Medulla oblongata (tissue), 1 donor: ENCODE data around the gene EXOC6B.

Experiments
- DNase-seq: peaks from one replicate; pipeline ENCODE4 v3.0.0-alpha.2; 2015; ENCODE audit errors: extremely low spot score

The EXOC6B gene

DNA sequence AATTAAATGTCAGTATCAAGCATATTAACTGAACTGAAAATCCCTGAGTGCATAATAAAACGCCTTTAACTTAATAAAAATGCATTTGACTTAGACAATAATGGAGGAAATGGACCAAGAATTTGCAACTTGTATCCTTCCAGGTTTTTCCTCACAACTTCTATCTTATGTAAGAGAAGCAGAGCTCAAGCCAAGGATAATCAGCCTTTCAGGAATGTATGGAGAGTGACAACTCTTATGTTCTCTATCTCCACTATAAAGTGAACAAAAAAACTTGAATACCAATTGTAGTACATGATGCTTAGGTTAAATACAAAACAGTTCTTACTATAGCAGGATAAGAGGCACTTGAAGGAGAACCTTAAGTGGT lies 613.4 kb downstream of the EXOC6B start:
- DNase-seq: no peak

DNA sequence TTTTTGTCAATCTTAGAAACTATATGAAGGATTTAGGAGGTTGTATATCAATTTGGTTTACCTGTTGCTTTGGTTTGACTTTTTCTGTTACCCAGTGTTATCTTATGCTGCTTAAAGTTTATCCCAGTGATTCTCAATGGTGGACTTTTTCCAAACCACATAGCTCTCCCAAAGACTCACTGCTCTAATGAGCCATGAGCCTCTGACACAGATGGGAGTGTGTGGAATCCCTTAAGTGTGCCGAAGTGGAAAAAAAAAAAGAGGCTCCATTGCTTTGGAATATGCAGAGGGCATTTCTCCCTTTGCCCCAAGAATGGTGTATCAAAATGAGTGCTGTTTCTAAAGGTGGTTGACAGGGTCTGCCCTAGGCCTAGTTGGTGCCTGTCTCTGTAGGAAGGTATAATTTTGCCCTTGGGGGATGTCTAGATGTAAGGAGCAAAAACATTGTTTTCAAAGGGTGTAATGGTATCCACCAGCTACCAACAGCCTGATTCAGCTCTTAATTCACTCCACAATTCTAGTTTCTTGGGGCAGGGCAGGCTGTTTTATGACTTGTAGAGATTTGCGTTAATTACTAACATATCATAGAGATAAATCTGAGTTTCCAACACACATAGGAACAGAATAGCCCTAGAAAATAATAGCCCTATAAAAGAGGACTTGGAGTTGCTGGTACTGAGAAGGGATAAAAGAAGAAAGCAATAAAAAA lies 613.9 kb downstream of the EXOC6B start:
- no peak for DNase-seq

DNA sequence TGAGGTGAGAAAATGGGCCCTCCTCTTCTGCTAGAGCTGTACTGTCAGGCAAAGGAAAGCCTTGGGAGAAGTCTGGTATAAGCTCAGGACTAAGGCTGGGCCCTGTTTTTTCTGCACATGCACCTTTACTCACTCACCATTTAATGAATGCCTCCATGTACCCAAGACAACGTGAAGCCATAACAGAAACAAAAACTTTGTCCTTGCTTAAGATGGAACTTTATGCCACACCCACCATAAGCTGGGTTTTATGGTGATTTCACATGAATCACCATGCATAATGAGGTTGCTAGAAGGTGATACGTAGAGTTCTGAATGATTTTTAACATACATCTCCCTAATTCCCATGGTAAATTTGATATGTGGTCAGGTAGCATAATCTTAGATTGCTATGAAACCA lies 614.5 kb downstream of the EXOC6B start:
- DNase-seq: no peak

DNA sequence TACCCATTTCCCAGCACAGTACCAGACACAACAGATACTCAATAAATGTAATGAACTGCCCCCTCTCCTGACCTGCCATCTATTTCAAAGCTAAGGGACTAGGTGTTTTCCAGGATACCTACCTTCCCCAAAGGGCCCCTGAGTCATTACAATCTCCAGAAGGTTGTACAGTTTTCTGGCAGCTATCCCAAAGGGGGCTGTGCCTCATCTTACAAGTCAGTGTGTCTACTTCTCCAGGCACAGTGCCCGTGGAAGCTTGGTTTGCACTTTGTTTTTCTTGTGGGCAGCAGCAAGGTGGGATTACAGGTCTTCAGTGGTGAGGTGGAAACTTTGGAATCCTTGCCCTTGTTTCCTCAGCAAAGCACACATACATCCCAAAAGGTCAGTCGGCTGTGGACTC lies 615.4 kb downstream of the EXOC6B start:
- DNase-seq: no peak

DNA sequence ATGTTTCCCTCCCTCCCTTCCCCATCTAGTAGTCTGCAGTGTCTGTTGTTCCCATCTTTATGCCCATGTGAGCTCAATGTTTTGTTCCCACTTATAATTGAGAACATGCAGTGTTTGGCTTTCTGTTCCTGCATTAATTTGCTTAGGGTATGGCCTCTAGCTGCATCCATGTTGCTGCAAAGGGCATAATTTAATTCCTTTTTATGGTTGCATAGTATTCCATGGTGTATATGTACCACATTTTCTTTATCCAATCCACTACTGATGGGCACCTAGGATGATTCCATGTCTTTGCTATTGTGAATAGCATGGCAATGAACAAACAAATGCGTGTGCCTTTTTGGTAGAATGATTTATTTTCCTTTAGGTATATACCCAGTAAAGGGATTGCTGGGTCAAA lies 617.6 kb downstream of the EXOC6B start:
- DNase-seq: no peak

DNA sequence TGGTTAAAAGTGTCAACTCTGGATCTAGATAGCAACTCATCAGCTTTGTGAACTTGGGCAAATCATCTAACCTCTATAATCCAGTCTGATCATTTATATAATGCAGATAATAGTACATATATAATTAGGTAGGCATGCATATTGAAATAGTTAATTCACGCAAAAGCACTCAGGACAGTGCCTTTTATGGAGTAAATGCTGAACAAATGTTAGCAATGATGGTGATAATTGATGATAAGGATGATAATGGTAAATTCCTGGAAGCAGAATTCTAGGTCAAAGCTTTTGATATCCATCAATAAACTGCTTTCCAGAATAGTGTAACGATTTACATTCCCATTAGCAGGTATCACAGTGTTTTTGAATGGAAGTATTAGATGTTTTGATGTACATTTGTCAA lies 618.5 kb downstream of the EXOC6B start:
- no peak for DNase-seq

DNA sequence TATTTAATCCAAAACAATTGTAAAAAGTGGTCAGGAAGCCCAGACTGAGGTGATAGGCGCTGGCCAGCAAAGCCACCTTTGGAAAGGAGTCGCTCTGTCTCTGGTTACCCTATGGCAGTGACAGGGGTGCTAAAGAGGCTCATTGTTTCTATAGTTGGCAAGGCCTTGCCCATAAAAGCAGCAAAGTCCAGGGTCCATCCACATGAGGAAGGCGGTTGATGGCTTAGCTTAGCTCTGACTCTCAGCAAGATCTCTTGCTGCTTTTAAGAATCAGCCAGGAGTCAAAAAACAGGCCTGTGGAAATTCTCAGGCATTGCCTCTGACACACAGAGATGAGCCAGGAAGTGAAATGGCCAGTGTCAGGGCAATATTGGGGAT lies 620.3 kb downstream of the EXOC6B start:
- DNase-seq: peak; percentile 29

DNA sequence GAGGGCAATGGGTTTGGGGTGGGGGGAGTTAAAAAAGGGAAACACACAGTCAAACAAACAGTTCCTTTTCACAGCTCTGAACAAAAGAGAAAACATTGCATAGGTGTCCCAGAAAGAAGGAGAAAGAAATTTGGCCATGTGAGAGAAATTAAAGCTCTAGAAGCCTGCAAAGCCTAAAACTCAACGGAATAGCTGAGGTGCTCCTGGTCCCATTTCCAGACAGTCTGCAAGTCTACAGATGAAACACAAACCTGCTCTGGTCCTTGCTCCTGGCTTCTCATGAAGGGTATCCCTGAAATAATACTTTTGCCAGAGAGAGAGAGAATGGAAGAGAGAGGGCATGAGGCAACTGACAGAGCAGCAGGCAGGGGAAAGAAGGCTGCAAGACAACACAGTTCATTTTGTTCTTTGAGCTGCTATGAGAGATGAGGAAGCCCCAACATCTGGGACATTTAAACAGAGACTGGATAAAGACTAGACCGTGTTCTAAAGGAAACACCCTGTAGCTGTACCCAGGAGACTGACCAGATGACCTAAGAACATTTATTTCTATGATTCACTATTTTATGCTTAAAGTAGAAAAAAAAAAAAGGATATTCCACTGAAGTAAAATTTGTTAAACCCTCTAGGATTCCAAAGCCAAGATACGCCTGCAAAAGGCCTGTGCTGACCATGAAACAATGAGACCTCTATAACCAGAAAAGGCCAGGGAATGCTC lies 620.9 kb downstream of the EXOC6B start:
- peak; percentile 35 for DNase-seq

DNA sequence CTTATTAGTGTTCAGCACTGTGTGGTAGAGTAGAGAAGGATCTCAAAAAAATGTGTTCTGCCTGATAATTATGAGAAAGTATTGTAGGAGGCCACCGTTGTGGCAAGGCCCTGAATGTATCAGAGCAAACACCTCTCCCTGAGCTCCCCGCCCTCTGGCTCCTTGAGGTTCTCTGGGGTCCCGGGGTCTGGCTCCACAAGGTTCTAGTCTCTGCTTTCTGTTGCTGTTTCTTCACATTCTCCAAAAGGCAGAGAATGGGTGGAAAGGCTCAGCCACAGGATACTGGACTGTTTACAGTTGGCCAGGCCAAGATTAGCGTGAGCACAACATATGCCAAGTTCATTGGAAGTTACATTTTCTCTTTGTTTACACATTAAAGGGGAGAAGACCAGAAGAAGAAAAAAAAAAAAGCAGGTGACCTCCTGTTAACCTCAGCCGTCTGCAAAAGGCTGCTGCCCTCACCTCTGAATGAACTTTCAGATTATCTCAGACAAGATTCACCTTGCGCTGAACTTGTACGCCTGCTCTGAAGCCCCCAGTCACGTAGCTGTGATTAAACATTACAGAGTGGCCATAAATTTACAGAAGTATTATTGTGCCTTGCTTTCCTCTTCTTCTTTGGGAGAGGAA lies 621.6 kb downstream of the EXOC6B start:
- DNase-seq: no peak

DNA sequence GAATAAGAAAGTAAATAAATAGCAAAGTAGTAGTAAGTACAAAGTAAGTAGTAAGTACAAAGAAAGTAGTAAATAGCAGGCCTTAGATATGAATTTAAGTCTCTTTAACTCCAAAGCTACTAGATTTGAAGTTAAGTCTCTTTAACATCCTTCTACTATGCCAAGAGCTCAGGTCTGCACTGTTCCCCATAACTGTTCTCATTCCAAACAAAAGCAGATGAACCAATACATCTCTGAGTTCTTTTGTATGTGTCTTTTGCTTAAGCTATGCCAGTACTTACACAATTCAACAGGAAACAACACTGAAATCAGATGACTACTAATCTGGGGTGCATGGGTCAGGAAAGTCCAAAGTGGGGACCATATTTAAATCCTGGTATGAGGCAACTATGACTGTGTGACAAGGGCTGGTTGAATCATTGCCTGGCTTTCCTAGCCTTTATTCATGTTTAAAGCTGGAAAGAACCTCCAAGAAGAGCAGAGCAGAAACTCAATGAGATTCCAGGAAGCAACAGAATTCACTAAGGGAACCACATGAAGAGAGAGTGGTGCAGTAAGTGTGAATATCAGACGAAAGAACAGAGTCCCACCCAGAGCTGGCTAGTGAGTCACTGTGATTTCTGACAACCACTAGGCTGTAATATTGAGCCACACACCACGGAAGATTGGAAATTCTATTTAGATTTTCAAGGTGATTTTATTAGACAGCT lies 627.1 kb downstream of the EXOC6B start:
- peak; percentile 59 for DNase-seq

DNA sequence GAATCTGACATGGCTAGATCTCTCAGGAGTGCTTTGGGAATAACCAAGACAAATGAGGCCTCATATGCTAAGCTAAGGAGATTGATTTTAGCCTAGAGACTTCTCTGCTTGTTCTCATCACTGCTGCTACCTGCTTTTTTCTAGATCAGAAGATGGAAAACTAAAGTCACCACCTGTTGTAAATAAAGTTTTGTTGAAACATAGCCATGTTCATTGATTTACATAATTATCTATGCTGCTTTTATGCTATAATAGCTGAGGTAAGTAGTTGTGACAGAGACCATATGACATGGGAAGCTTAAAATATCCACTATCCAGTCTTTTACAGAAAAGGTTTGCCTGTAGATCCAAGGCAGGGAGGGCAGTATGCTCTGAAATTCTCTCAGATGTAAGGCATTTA lies 632.1 kb downstream of the EXOC6B start:
- DNase-seq: no peak

DNA sequence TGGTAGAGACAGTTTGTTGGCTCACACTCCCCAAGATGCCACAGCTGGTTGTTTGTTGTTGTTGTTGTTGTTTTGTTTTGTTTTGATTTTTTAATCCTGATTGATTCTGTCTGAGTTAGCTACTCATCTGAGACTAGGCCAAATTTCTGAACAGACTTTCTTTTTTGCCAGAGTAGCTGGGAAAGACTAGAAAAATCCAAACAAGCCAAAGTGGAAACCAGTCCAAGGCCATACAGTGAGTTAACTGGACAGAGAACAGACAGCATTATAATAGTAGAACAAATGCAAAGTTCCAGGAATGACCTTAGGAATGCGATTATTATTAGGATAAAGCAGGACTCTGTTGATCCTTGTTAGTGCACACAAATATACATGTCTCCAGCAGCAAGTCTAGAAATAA lies 634.4 kb downstream of the EXOC6B start:
- no peak for DNase-seq

DNA sequence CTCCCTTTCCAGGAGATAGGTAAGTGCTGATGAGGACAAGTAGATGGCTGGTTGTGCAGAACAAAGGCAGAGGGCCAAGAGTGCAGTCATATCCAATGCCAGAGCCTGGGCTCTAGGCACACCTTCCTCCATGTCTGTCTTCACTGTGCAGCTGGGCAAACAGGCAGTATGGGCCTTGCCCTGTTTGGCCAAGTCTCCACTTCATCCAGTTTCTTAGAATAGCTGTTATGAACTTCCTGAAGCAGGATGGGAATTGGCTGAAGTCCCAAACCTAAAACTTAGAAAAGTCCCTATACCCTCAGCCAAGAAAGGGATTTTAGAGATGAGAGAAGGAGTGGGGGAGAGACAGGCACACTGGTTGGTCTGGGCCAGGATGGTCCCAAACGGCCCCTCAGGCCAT lies 640.6 kb downstream of the EXOC6B start:
- DNase-seq: no peak

DNA sequence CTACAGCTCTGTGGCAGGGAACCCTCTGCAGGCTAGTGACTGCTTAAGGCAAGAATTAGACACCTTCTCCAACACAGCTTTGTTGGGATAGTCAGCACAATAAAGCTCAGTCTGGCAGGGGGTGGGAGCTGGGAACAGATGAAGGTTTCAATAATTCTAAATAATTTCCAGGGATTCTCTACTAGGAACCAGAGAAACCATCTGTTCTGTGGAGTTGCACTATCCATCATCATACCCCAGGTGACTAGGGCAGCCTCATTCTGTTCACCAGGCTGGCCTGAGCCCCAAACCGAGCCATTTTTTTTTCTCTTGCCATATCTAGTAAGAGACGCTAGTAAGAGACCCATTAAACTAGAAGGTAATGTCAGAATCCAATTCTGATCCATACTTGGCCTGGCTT lies 642.4 kb downstream of the EXOC6B start:
- no peak for DNase-seq

DNA sequence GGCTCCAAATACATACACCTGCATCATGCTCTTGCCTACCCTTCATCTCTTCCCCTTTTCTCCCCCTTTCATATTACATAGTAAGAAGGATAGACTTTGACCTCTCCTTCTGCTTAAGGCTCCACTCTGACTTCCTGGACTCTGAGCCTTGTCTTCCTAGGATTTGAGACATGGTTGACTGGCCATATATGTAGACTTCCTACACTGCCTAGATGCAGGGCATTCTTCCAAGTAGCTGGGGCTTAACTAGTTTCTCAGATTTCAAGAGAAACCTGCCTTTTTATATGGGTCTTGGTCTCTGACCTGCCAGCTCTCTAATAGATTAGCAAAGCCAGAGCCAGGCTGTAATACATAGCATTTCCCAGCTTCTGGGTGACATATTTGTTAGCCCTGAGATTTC lies 642.8 kb downstream of the EXOC6B start:
- DNase-seq: no peak

DNA sequence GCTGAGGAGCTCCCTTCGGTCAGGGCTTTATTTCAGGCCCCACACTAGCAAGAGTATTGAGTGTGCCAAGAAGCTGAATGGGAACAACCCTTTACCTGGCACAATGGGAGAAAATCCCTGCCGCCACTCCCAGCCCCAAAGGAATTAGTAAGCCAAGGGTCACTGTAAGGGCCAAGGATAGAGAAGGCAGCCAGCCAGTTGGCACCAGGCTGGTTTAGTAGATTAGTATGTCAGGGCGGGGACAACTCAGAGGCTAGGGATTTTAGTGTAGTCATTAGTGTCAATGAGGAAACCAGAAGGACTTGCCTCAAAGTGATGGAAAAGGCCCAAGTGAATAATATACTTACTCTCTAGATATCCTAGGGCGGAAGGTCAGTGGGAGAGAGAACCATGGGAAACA lies 643.3 kb downstream of the EXOC6B start:
- DNase-seq: no peak

DNA sequence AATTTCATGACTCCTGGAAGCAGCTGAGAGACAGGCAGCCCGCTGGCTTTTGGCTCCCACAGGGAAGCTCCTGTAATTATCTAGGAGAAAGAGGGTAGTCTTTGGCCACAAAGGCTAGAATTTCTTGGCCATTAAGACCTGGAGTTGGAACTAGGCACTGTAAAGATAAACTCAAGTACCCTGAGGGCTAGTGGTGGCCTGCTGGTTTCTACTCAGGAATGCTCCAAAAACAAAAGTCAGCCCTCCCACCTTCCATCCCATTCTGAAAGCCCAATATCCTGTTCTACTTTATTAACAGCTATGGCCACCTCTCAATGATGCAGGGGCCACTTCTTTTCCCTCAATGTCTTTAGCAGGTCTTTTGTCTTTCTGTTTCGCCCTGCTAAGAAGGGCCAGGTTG lies 644.2 kb downstream of the EXOC6B start:
- no peak for DNase-seq

DNA sequence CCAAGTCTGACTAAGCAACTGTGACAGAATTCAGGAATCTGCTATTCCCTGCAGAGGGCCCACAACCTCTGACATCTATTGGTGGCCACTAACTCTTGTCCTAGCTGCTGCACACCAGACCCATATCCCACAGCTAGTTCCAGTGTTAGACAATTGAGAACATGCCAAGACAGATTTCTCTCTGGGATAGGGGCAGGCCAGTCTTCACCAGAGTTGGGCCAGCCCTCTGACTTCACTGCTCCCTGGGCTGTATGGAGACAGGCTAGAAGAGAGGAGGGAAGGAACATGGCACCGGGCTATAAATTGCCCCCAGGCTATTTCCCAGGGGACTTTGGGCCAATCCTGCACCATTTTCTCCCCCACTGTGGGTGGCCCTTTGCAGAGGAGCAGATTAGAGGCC lies 645.5 kb downstream of the EXOC6B start:
- no peak for DNase-seq

DNA sequence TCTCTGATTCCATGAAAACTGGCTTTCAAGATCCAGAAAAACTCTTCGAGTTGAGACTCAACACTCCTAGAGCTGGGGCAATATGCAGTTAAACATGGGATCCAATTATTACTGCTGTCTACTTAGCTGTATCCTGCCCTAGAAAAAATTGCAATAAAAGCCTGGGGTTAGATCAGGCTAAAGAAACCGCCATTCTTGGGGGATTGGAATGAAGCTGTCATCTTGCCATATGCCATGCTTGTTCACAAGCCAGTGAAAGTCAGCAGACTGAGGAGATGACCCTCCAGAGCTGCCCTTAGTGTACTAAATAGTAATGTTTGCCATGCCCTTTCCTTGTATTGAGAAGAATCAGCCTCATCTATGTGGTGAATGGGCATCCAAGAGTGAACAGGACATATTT lies 647.3 kb downstream of the EXOC6B start:
- DNase-seq: no peak

DNA sequence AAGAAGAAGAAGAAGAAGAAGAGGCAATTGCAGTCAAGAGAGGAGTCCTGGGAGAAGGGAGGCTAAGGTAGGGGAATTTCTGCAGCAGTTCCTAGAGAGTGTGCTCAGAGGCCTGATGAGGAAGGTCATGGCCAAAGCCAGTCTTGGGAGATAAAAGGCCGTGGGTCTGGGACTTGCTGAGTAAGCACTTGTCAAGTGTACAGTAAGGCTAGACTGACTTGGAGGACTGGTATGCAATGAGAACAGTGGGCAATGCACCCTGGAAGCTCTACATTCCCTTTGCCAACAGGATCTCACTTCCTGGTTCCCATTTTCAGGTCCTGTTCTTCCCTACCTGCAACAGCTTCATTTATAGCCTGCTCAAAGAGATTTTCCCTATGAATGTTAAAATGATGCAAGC lies 649.6 kb downstream of the EXOC6B start:
- no peak for DNase-seq

DNA sequence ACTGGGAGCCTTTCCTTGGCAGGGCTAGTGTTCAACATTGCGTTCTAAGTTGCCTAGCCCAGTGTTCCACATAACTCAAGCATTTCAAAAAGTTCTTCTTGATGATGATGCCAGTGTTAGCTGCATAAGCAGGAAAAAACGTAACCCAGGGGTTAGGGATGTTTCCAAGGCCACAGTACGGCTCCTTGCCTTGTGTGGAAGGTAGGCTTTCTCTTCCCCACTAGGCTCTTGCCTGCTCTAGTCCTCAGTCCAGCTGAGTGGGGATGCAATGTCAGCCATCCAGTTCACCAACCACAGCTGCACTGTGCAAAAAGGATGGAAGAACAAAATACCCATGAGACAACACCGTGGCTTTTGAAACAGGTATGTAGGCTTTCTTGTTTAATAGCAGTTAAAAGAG lies 650.2 kb downstream of the EXOC6B start:
- DNase-seq: peak; percentile 4

DNA sequence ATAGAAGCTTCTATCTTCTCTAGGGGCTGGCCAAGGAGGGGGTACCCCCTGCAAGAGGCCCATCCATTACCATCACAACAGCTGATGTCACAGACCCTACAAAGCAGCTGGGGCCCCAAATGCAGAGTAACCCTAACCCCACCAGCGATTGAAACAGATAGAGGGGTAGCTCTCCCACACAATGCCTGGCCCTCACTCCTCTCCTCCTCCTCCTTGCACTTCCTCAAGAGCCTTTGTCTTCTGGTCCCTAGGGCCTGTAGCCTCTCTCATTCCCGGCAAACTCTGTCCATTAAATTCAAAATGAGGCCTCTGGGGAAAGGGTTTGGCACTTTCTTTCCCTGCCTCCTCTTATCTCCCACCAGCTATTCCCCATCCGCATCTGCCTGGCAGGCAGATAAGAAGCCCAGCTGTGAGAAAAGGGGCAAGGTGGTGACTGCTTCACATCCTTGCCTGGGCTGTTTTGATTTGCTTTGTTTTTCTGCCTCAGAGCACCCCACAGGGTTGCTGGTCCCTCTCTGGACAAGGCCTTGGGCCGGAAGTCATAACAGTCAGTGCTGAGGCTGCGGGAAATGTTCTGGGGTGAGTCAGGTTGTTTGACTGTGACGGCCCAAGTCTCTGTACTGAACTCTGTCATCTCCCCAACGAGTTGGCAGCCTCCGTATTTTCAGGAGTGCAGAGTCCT lies 652.1 kb downstream of the EXOC6B start:
- DNase-seq: no peak
